DOHH2 (cell line): Measurements from ENCODE around the gene MAPK6.
A peak's percentile ranks its signal among the peaks of the same experiment; 100 is the strongest.

Source experiments
- H3F3A ChIP-seq: fragments of 200-600 bp; sonication (generic), shearing (Covaris generic); 2 replicates; pipeline ENCODE4 v1.6.0; 2016; ENCODE audit warnings: antibody characterized with exemption, mild to moderate bottlenecking; ENCODE audit not compliant: control insufficient read depth, insufficient read depth
- H3K27ac ChIP-seq: fragments of 200-600 bp; sonication (generic); 2 replicates; pipeline ENCODE4 v1.5.1; 2014; ENCODE audit warnings: low read depth, mild to moderate bottlenecking, low read length, moderate library complexity
- H3K27me3 ChIP-seq: fragments of 200-600 bp; sonication (generic); 2 replicates; pipeline ENCODE4 v1.6.1; 2014; ENCODE audit warnings: mild to moderate bottlenecking, low read length, mixed read lengths; ENCODE audit not compliant: control insufficient read depth
- H3K36me3 ChIP-seq: fragments of 200-600 bp; sonication (generic); 2 replicates; pipeline ENCODE4 v1.6.1; 2014; ENCODE audit warnings: mild to moderate bottlenecking, low read length, moderate library complexity, mixed read lengths; ENCODE audit not compliant: control insufficient read depth
- H3K4me1 ChIP-seq: fragments of 200-600 bp; sonication (generic); 2 replicates; pipeline ENCODE4 v1.6.1; 2014; ENCODE audit warnings: mild to moderate bottlenecking, low read length, mixed read lengths; ENCODE audit not compliant: control insufficient read depth
- H3K4me2 ChIP-seq: fragments of 200-600 bp; sonication (generic); 2 replicates; pipeline ENCODE4 v1.6.0; 2014; ENCODE audit warnings: mild to moderate bottlenecking, low read length, moderate library complexity
- H3K4me3 ChIP-seq: fragments of 200-600 bp; sonication (generic); 2 replicates; pipeline ENCODE4 v1.5.1; 2014; ENCODE audit warnings: mild to moderate bottlenecking, low read length, mixed read lengths
- H3K79me2 ChIP-seq: fragments of 200-600 bp; sonication (generic); 2 replicates; pipeline ENCODE4 v1.6.1; 2014; ENCODE audit warnings: mild to moderate bottlenecking, low read length, mixed read lengths; ENCODE audit not compliant: control insufficient read depth
- H3K9me2 ChIP-seq: fragments of 200-600 bp; sonication (generic); replicated peaks from 2 replicates; pipeline ENCODE4 v1.6.1; 2014; ENCODE audit warnings: mild to moderate bottlenecking, low read length, mixed read lengths; ENCODE audit not compliant: control insufficient read depth
- H3K9me3 ChIP-seq: fragments of 200-600 bp; sonication (generic); 2 replicates; pipeline ENCODE4 v1.6.1; 2014; ENCODE audit warnings: antibody characterized with exemption, low read length, mixed read lengths; ENCODE audit not compliant: control insufficient read depth, insufficient read depth
- H4K20me1 ChIP-seq: fragments of 200-600 bp; sonication (generic); 2 replicates; pipeline ENCODE4 v1.6.0; 2014; ENCODE audit warnings: low read depth, mild to moderate bottlenecking, antibody characterized with exemption, low read length, moderate library complexity; ENCODE audit not compliant: control insufficient read depth, insufficient read depth
- CTCF ChIP-seq: fragments of 200-600 bp; sonication (generic); IDR thresholded peaks from one replicate; pipeline ENCODE4 v1.5.1; 2014; ENCODE audit warnings: antibody characterized with exemption, mild to moderate bottlenecking, low read depth, low read length; ENCODE audit not compliant: poor library complexity, severe bottlenecking
- EZH2phosphoT487 ChIP-seq: fragments of 200-600 bp; sonication (generic); IDR thresholded peaks from 2 replicates; pipeline ENCODE4 v1.6.1; 2017; ENCODE audit warnings: borderline replicate concordance, mild to moderate bottlenecking, antibody characterized with exemption, low read length, moderate library complexity, mixed read lengths

Gene MAPK6

DNA sequence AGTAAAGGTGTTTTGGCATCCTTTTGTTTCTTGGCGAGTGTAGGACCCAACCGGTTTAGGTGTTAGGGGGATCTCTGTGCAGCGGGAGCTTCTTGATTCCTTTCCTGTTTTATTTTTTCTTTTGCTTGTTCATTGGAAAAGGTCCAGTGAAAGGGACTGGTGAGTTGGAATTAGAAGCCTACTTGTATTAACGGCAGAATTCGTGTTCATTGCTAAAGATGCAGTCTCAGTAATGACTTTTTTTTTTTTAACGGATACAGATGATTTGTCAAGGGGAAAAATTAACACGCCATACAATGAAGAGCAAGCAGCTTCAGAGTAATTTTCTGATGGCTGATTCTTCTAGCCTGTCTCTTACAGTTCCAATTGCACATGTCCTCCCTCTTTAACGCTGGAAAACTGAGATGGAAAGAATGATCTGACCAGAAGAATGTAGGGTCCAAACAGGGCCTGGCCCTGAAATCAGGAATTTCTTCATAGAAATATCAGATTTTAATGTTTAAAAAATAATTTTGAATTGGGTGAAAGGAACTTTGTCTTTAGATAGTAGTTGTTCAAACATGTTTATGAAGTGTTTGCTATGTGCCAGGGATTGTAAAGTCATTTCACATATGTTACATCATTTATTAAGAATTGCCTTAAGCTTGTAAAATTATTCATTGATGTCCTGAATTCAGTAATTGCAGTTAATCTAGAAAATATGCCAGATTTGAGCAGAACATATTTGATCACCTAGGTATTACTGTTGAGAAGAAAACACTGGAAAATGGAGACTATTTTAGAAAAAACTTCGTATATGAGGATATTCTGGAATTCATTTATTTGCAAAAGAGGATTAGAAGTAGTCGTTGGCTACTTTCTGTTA, 1.4 kb downstream of the MAPK6 start:
- TF ChIP-seq CTCF (no peak), EZH2phosphoT487 (no peak)
- Histone ChIP-seq H3K9me2 (no peaks in the 10 kb centered on the region), H3K79me2 (peaks cover 64% of the 10 kb centered on the region), H3F3A (0 out of 2 replicates have a peak, but pooled peaks cover 3% of the 10 kb centered on the region), H3K27ac (peak overlapping the region; percentile 49), H3K36me3 (no peaks in the 10 kb centered on the region; the same call in 1 of the 2 replicates), H3K4me2 (peak overlapping the region; percentile 82), H3K4me1 (peaks cover 36% of the 10 kb centered on the region), H4K20me1 (peaks cover 16% of the 10 kb centered on the region; the same call in 1 of the 2 replicates), H3K9me3 (no peaks in the 10 kb centered on the region), H3K4me3 (peak overlapping the region; percentile 75), H3K27me3 (no peaks in the 10 kb centered on the region)

DNA sequence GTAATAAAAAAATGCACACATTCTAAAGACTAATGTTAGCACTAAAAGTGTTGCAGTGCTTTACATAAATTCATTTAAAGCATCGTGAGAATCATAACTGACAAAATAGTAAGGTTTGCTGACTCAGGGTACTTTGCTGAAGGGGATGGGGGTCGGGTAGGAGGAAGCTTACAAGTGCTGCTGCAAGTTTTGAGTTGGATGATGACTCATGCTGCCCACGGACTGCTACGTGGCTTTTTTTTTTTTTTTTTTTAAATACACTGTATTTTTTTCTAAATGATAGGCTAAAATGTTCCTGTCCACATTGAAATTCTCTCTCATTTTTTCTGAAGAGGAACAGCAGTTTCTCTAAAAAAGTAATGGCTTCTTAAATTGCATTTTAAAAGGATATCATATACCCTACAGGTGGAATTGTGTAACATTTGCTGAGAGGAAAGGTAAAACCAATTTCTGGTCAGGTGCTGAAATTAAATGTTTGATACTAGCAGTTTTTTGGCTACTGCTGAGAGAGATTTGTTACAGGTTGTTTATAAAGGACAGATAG, 2.2 kb downstream of the MAPK6 start:
- H3K36me3 ChIP-seq: no peaks in the 10 kb centered on the region; the same call in 1 of the 2 replicates
- no peaks in the 10 kb centered on the region for H3K9me3 ChIP-seq
- H3K4me2 ChIP-seq: peak overlapping the region; percentile 82
- H3F3A ChIP-seq: 0 out of 2 replicates have a peak, but pooled peaks cover 3% of the 10 kb centered on the region
- H3K4me1 ChIP-seq: peaks cover 36% of the 10 kb centered on the region
- TF ChIP-seq EZH2phosphoT487 (no peak), CTCF (no peak)
- H3K27ac ChIP-seq: peak overlapping the region; percentile 49
- H3K9me2 ChIP-seq: no peaks in the 10 kb centered on the region
- peak overlapping the region; percentile 75 for H3K4me3 ChIP-seq
- peaks cover 19% of the 10 kb centered on the region; the same call in 1 of the 2 replicates for H4K20me1 ChIP-seq
- peaks cover 71% of the 10 kb centered on the region for H3K79me2 ChIP-seq
- H3K27me3 ChIP-seq: no peaks in the 10 kb centered on the region

DNA sequence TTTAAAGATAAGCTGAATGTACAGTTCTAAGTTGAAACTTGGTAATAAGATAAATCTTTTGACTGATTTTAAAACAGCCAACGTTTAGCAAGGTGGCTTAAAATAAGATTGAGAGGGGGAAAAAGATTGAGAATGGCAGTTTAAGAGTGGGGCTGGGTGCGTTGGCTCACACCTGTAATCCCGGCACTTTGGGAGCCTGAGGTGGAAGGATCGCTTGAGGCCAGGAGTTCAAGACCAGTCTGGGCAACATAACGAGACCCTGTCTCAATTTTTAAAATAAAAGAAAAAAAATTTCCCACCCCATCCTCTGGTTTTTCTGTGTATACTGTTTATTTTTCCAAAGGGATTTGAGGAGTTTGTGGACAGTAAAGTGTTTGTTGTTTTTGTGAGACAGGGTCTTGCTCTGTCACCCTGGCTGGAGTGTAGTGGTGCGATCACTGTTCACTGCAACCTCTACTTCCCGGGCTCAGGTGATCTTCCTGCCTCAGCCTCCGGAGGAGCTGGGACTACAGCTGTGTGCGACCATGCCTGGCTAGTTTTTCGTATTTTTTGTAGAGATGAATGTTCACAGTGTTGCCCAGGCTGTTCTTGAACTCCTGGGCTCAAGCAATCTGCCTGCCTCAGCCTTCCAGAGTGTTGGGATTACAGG, 3.0 kb downstream of the MAPK6 start:
- Histone ChIP-seq H3K4me2 (peak overlapping the region; percentile 82), H3K27ac (no peak overlapping the region), H3K79me2 (peaks cover 79% of the 10 kb centered on the region), H3F3A (0 out of 2 replicates have a peak, but pooled peaks cover 3% of the 10 kb centered on the region), H3K4me3 (peak overlapping the region; percentile 29), H3K4me1 (peaks cover 36% of the 10 kb centered on the region), H3K27me3 (no peaks in the 10 kb centered on the region), H4K20me1 (peaks cover 19% of the 10 kb centered on the region; the same call in 1 of the 2 replicates), H3K9me2 (no peaks in the 10 kb centered on the region), H3K9me3 (no peaks in the 10 kb centered on the region), H3K36me3 (no peaks in the 10 kb centered on the region; the same call in 1 of the 2 replicates)
- TF ChIP-seq CTCF (no peak), EZH2phosphoT487 (no peak)
